ENCODE measurements around the gene PHTF1. TPM values are rescaled to one million over a fixed set of nuclear protein-coding genes. Genes with fewer than 3 reads are reported as not detected.

PHTF1 gene
- total and polyA plus RNA-seq, 8 donors, result 20.0 to 36.1 (median 22.9) TPM

DNA sequence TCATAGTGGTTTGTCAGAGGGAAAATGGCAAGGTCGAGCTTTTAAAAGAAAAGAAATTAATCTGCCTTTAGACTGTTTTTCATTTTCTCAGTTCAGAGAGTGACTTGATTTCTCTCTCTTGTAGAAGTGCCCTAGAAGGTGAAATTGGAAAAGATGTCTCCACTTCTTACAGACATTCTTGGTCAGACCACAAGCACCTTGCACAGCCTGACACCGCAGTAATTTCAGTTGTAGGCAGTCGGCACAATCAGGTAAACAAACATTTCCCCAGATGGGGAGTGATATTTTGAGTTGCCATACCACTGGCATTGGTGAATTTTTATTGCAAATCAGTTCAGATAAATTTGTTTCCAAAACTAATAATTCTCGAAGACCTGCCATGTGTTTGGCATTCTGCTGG, 86.8 kb downstream of the PHTF1 start:
- no peak for DNase-seq
- no peak for ATAC-seq
- Histone ChIP-seq H3K27ac (no peak overlapping the region), H3K36me3 (peaks cover 0 to 11% of the 10 kb centered on the region in 2 donors), H3K4me1 (peaks cover 0 to 4% of the 10 kb centered on the region in 2 donors), H3K9me3 (no peaks in the 10 kb centered on the region), H3K27me3 (no peaks in the 10 kb centered on the region), H3K4me3 (no peak overlapping the region)
- intact Hi-C loops (cut with DNase I), result no loop called here
- no peak for TF ChIP-seq CTCF (IDR thresholded peaks at IDR 0.05)

- intact Hi-C loops (cut with DNase I), result no loop called here
These were observed 88.6 kb downstream of the PHTF1 start for GRCh38 chr1:113670650-113671049.

DNA sequence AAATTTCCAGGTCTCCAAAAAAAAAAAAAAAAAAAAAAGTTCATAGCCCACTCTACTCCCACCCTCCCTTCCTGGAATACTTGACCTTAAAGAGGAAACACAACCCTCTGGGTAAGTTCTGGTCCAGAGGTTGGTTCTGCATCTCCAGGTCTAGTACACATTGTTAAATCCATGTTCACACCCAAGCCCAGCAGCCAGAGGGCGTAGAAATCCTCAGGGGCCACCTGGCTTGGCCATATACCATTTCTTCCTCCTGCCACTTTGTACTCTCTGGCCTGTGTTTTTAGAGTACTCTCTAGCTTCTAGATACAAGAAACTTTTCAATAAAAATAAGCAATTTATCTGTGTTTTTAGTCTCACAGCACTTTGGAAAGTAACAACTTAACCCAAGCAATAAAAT, 89.3 kb downstream of the PHTF1 start:
- H3K27me3 ChIP-seq, result no peaks in the 10 kb centered on the region
- no peaks in the 10 kb centered on the region for H3K4me1 ChIP-seq
- no peak overlapping the region for H3K27ac ChIP-seq
- DNase-seq (no peak), ATAC-seq (no peak)
- no peak overlapping the region for H3K4me3 ChIP-seq
- intact Hi-C loops (cut with DNase I), result no loop called here
- no peaks in the 10 kb centered on the region for H3K9me3 ChIP-seq
- TF ChIP-seq CTCF (IDR thresholded peaks at IDR 0.05), result no peak
- H3K36me3 ChIP-seq, result peaks cover 0 to 15% of the 10 kb centered on the region in 2 donors

More at GRCh38 chr1:113670650-113671049, 88.6 kb downstream of the PHTF1 start:
- no peak for ATAC-seq
- no peaks in the 10 kb centered on the region for H3K9me3 ChIP-seq
- DNase-seq, result no peak
- no peak overlapping the region for H3K27ac ChIP-seq
- no peaks in the 10 kb centered on the region for H3K4me1 ChIP-seq
- TF ChIP-seq CTCF (IDR thresholded peaks at IDR 0.05), result no peak
- H3K4me3 ChIP-seq, result no peak overlapping the region
- H3K27me3 ChIP-seq, result no peaks in the 10 kb centered on the region
- peaks cover 0 to 14% of the 10 kb centered on the region in 2 donors for H3K36me3 ChIP-seq

DNA sequence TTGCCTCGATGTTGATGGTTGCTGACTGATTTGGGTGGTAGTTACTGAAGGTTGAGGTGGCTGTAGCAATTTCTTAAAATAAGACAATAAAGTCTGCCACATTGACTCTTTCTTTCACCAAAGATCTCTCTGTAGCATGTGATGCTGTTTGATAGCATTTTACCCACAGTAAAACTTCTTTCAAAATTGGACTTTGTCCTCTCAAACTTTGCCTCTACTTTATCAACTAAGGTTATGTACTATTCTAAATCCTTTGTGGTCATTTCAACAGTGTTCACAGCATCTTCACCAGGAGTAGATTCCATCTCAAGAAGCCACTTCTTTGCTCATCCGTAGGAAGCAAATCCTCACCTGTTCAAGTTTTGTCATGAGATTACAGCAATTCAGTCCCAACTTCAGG, 93.2 kb downstream of the PHTF1 start:
- H3K27ac ChIP-seq, result no peak overlapping the region
- DNase-seq, result no peak
- H3K4me1 ChIP-seq, result peaks cover 3 to 4% of the 10 kb centered on the region in 2 donors
- H3K27me3 ChIP-seq, result no peaks in the 10 kb centered on the region
- H3K9me3 ChIP-seq, result no peaks in the 10 kb centered on the region
- intact Hi-C loops (cut with DNase I), result no loop called here
- no peak overlapping the region for H3K4me3 ChIP-seq
- ATAC-seq, result no peak
- TF ChIP-seq CTCF (IDR thresholded peaks at IDR 0.05), result no peak
- H3K36me3 ChIP-seq, result peaks cover 0 to 4% of the 10 kb centered on the region in 2 donors

DNA sequence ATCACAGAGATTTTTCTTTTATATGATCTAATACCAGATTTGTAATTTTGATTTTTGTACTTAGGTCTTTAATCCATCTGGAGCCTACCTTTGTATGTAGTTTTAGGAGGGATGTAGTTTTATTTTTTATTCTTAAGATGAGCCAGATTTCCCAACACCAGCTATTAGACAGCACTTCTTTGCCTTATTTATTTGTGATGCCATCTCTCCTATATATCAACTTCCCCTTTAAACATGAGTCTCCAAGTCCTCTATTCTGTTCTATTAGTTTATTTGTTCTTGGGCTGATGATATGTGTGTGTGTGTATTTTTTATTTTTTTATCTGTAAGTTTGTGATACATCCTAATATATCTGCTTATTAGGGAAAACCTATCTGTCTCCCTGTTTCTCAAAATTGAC, 94.2 kb downstream of the PHTF1 start:
- no peak for TF ChIP-seq CTCF (IDR thresholded peaks at IDR 0.05)
- H3K4me3 ChIP-seq, result no peak overlapping the region
- H3K9me3 ChIP-seq, result no peaks in the 10 kb centered on the region
- H3K27me3 ChIP-seq, result no peaks in the 10 kb centered on the region
- no peak for ATAC-seq
- no peak for DNase-seq
- H3K4me1 ChIP-seq, result peaks cover 3 to 4% of the 10 kb centered on the region in 2 donors
- H3K27ac ChIP-seq, result no peak overlapping the region
- H3K36me3 ChIP-seq, result peaks cover 0 to 4% of the 10 kb centered on the region in 2 donors
- intact Hi-C loops (cut with DNase I), result no loop called here
